H1 (cell line): ENCODE results near the gene SV2A.

Experiments
- ATF3 ChIP-seq: IDR thresholded peaks from 2 replicates; pipeline ENCODE4 v1.6.1; 2011; ENCODE audit warnings: low read depth, mild to moderate bottlenecking, low read length; ENCODE audit not compliant: insufficient read depth
- BRCA1 ChIP-seq: IDR thresholded peaks from 2 replicates; pipeline ENCODE4 v1.6.1; 2012; ENCODE audit warnings: low read depth, low read length, improper control_type of control experiment
- CREB1 ChIP-seq: IDR thresholded peaks from 2 replicates; pipeline ENCODE4 v1.6.1; 2012; ENCODE audit warnings: inconsistent platforms
- CTCF ChIP-seq, 3 experiments: IDR thresholded peaks; 1 replicate in 2 of 3; 2 replicates in 1 of 3; pipeline versions ENCODE4 v1.5.1 to v1.6.1; 2011; ENCODE audit warnings: low read length in 3 of 3, mild to moderate bottlenecking in 3 of 3, inconsistent platforms in 2 of 3, low read depth in 1 of 3, moderate library complexity in 1 of 3; ENCODE audit not compliant: insufficient read depth in 1 of 3; ENCODE audit errors: control extremely low read depth in 1 of 3
- EP300 ChIP-seq, 2 experiments: IDR thresholded peaks; 1 replicate in 1 of 2; 2 replicates in 1 of 2; pipeline ENCODE4 v1.6.1; 2011 to 2012; ENCODE audit warnings: low read depth in 2 of 2, low read length in 2 of 2, mild to moderate bottlenecking in 2 of 2, borderline replicate concordance in 1 of 2, inconsistent platforms in 1 of 2, moderate library complexity in 1 of 2
- EZH2 ChIP-seq: fragments of 200-600 bp; sonication (generic); IDR thresholded peaks from 2 replicates; pipeline ENCODE4 v1.7.1; 2012; ENCODE audit warnings: low read depth, mild to moderate bottlenecking, moderate library complexity, low read length, inconsistent platforms; ENCODE audit not compliant: severe bottlenecking
- HDAC2 ChIP-seq, 2 experiments: fragments of 300-600 bp in 1 of 2; sonication (generic) in 1 of 2; IDR thresholded peaks; 2 replicates each; pipeline ENCODE4 v1.6.1; 2011 to 2012; ENCODE audit warnings: low read depth in 2 of 2, low read length in 2 of 2, mild to moderate bottlenecking in 2 of 2, moderate library complexity in 2 of 2, borderline replicate concordance in 1 of 2, inconsistent platforms in 1 of 2
- JUN ChIP-seq: IDR thresholded peaks from 2 replicates; pipeline ENCODE4 v1.6.1; 2011; ENCODE audit warnings: low read depth, mild to moderate bottlenecking, improper control_type of control experiment, low read length
- KDM1A ChIP-seq: fragments of 200-600, 300-600 bp; sonication (generic); IDR thresholded peaks from 2 replicates; pipeline ENCODE4 v1.7.1; 2016; ENCODE audit warnings: mild to moderate bottlenecking, low read length, borderline replicate concordance
- POLR2A ChIP-seq, 2 experiments: IDR thresholded peaks; 1 replicate in 1 of 2; 2 replicates in 1 of 2; pipeline ENCODE4 v1.6.1; 2011; ENCODE audit warnings: low read depth in 2 of 2, low read length in 2 of 2, mild to moderate bottlenecking in 2 of 2; ENCODE audit errors: control extremely low read depth in 1 of 2
- POLR2AphosphoS5 ChIP-seq: IDR thresholded peaks from 2 replicates; pipeline ENCODE4 v1.6.1; 2011; ENCODE audit warnings: low read depth, low read length
- SIN3A ChIP-seq, 2 experiments: IDR thresholded peaks in 1 of 2; conservative IDR thresholded peaks in 1 of 2; 2 replicates each; pipeline ENCODE4 v1.6.1; 2011 to 2012; ENCODE audit warnings: low read length in 2 of 2, improper control_type of control experiment in 1 of 2, low read depth in 1 of 2, mild to moderate bottlenecking in 1 of 2
- TAF1 ChIP-seq: IDR thresholded peaks from 2 replicates; pipeline ENCODE4 v1.6.1; 2011; ENCODE audit warnings: mild to moderate bottlenecking, low read depth, low read length
- USF2 ChIP-seq: IDR thresholded peaks from 2 replicates; pipeline ENCODE4 v1.6.1; 2011; ENCODE audit warnings: low read length, improper control_type of control experiment

- TF ChIP-seq POLR2A (IDR thresholded peaks at IDR 0.05; ENCODE audit: control extremely low read depth in 1 of 2, low read depth in 2 of 2, low read length in 2 of 2) (no peak), CTCF (IDR thresholded peaks at IDR 0.05; ENCODE audit: control extremely low read depth in 1 of 3, insufficient read depth in 1 of 3, low read depth in 1 of 3, low read length in 3 of 3) (no peak), HDAC2 (IDR thresholded peaks at IDR 0.05; ENCODE audit: borderline replicate concordance in 1 of 2, low read depth in 2 of 2, low read length in 2 of 2) (no peak), POLR2AphosphoS5 (no peak), EZH2 (no peak), TAF1 (no peak), EP300 (IDR thresholded peaks at IDR 0.05; ENCODE audit: borderline replicate concordance in 1 of 2, low read depth in 2 of 2, low read length in 2 of 2) (no peak), CREB1 (no peak), JUN (no peak), ATF3 (no peak), SIN3A (conservative IDR thresholded peaks at IDR 0.05 in 1 of 2, IDR thresholded peaks at IDR 0.05 in 1 of 2; ENCODE audit: low read depth in 1 of 2, low read length in 2 of 2) (no peak), USF2 (no peak), KDM1A (no peak), BRCA1 (no peak)
Measured at GRCh38 chr1:149962736-149963135, 45.1 kb upstream of the SV2A start.
